GM23248 (cell line): ENCODE results near the gene FAR1. TPM values are rescaled to one million over a fixed set of nuclear protein-coding genes. Genes with fewer than 3 reads are reported as not detected.

Experiments used
- DNase-seq: peaks from one replicate; pipeline ENCODE4 v3.0.0-alpha.2; 2015
- H2AFZ ChIP-seq: fragments of 200-600 bp; sonication (generic); 2 replicates; pipeline ENCODE4 v1.6.1; 2016; ENCODE audit warnings: antibody characterized with exemption
- H3F3A ChIP-seq: fragments of 200-600 bp; sonication (generic); 2 replicates; pipeline ENCODE4 v1.6.1; 2016; ENCODE audit warnings: mild to moderate bottlenecking, antibody characterized with exemption, mixed run types; ENCODE audit not compliant: insufficient read depth
- H3K27ac ChIP-seq: fragments of 200-600 bp; sonication (generic); 2 replicates; pipeline ENCODE4 v1.5.1; 2016; ENCODE audit warnings: mild to moderate bottlenecking
- H3K27me3 ChIP-seq: fragments of 200-600 bp; sonication (generic); replicated peaks from 2 replicates; pipeline ENCODE4 v1.6.1; 2016; ENCODE audit warnings: mild to moderate bottlenecking; ENCODE audit not compliant: insufficient read depth
- H3K36me3 ChIP-seq: fragments of 200-600 bp; sonication (generic); 2 replicates; pipeline ENCODE4 v1.6.1; 2016; ENCODE audit warnings: low read depth, mild to moderate bottlenecking
- H3K4me1 ChIP-seq: fragments of 200-600 bp; sonication (generic); 2 replicates; pipeline ENCODE4 v1.6.1; 2016; ENCODE audit warnings: mild to moderate bottlenecking; ENCODE audit not compliant: insufficient read depth
- H3K4me2 ChIP-seq: fragments of 200-600 bp; sonication (generic); one replicate; pipeline ENCODE4 v1.6.1; 2016; ENCODE audit warnings: mild to moderate bottlenecking; ENCODE audit not compliant: unreplicated experiment
- H3K4me3 ChIP-seq: fragments of 200-600 bp; sonication (generic); 2 replicates; pipeline ENCODE4 v1.5.1; 2016; ENCODE audit warnings: mild to moderate bottlenecking
- H3K79me2 ChIP-seq: fragments of 200-600 bp; sonication (generic); 2 replicates; pipeline ENCODE4 v1.6.1; 2016; ENCODE audit warnings: mild to moderate bottlenecking; ENCODE audit not compliant: insufficient read depth
- H3K9ac ChIP-seq: fragments of 200-600 bp; sonication (generic); 2 replicates; pipeline ENCODE4 v1.6.1; 2016; ENCODE audit warnings: mild to moderate bottlenecking
- H3K9me2 ChIP-seq: fragments of 200-600 bp; sonication (generic); 2 replicates; pipeline ENCODE4 v1.6.1; 2016; ENCODE audit warnings: mixed run types, mild to moderate bottlenecking, moderate library complexity; ENCODE audit not compliant: insufficient read depth
- H3K9me3 ChIP-seq: fragments of 200-600 bp; sonication (generic); one replicate; pipeline ENCODE4 v1.6.1; 2017; ENCODE audit warnings: low read depth
- H4K20me1 ChIP-seq: fragments of 200-600 bp; sonication (generic); 2 replicates; pipeline ENCODE4 v1.6.0; 2016; ENCODE audit not compliant: insufficient read depth
- EZH2 ChIP-seq: fragments of 200-600 bp; sonication (generic); IDR thresholded peaks from 2 replicates; pipeline ENCODE4 v1.6.1; 2018; ENCODE audit warnings: antibody characterized with exemption, mild to moderate bottlenecking; ENCODE audit not compliant: insufficient read depth, poor library complexity, severe bottlenecking
- EZH2phosphoT487 ChIP-seq: fragments of 200-600 bp; sonication (generic); IDR thresholded peaks from 2 replicates; pipeline ENCODE4 v1.6.1; 2018; ENCODE audit warnings: antibody characterized with exemption, moderate library complexity, mild to moderate bottlenecking, low read depth; ENCODE audit not compliant: insufficient read depth
- WGBS, 2 experiments: methylation state at CpG; one replicate each; pipeline ENCODE4 v1.1.6; 2015 to 2017; ENCODE audit warnings: low lambda C conversion rate in 2 of 2, low coverage in 1 of 2; ENCODE audit errors: missing lambda C conversion rate in 2 of 2; 5-methylcytosine and 5-hydroxymethylcytosine counted together
- in situ Hi-C: fragments of 300-500 bp; cut with MboI; formaldehyde crosslinking; loops from 2 replicates; pipeline ENCODE4 v1.15.0; 2020
- polyA plus RNA-seq: library from polyadenylated mRNA; unstranded; fragments of >200 nt; fragmentation: Nextera tagmentation; extraction: Ambion mirVana; gene quantifications from 2 replicates; pipeline ENCODE4 v1.2.1, GENCODE V29; 2016
- total RNA-seq: library from RNA; depleted of rRNA; stranded (reverse); fragments of >200 nt; shearing (Covaris generic); gene quantifications from 2 replicates; pipeline ENCODE4 v1.2.3, GENCODE V29; 2014

Gene FAR1
- total and polyA plus RNA-seq, 2 experiments from 2014 or later, result 40.4 to 56.1 TPM

GRCh38 chr11:13763341-13763740 is 94.9 kb downstream of the FAR1 start:
- H3K4me3 ChIP-seq, result no peak overlapping the region
- H3K9ac ChIP-seq, result no peak overlapping the region
- H3K36me3 ChIP-seq, result no peaks in the 10 kb centered on the region
- no peaks in the 10 kb centered on the region for H3K9me2 ChIP-seq
- no peaks in the 10 kb centered on the region for H3F3A ChIP-seq
- no peaks in the 10 kb centered on the region for H3K27me3 ChIP-seq
- no peaks in the 10 kb centered on the region for H3K79me2 ChIP-seq
- WGBS, 2 experiments, result 23 to 28% methylated on average over 3 of the region's 3 CpGs
- H3K4me1 ChIP-seq, result no peaks in the 10 kb centered on the region; the same call in 1 of the 2 replicates
- H4K20me1 ChIP-seq, result no peaks in the 10 kb centered on the region
- no peak overlapping the region for H3K4me2 ChIP-seq
- no peaks in the 10 kb centered on the region for H3K9me3 ChIP-seq
- H3K27ac ChIP-seq, result no peak overlapping the region
- H2AFZ ChIP-seq, result no peak overlapping the region
- DNase-seq, result no peak
- in situ Hi-C loops, result no loop called here
- TF ChIP-seq EZH2 (no peak), EZH2phosphoT487 (no peak)

DNA sequence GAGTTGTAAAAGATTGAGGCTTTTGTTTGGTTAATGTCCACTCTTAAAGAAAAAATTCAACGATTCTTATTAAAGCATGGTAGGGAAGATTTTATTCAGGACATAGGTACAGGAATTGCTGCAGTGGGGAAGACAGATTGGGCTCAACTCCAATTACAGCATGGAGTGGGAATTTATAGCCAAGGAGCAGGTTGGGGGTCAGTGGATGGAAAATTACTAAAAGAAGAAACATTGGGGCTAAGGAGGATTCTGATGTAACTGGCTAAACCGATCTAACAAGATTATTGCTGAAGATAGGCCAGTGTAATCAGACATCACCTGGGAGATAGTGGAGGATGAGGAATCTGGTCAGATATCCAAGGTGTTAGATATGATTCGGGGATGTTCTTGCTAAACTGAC is 97.4 kb downstream of the FAR1 start:
- no peaks in the 10 kb centered on the region; the same call in 1 of the 2 replicates for H3K4me1 ChIP-seq
- in situ Hi-C loops, result no loop called here
- no peak overlapping the region for H3K9ac ChIP-seq
- H3K27me3 ChIP-seq, result no peaks in the 10 kb centered on the region
- H2AFZ ChIP-seq, result no peak overlapping the region
- no peaks in the 10 kb centered on the region for H3K9me2 ChIP-seq
- no peaks in the 10 kb centered on the region for H3K79me2 ChIP-seq
- no peaks in the 10 kb centered on the region for H3F3A ChIP-seq
- no peak for TF ChIP-seq EZH2phosphoT487
- no peak for TF ChIP-seq EZH2
- no peak for DNase-seq
- H3K36me3 ChIP-seq, result no peaks in the 10 kb centered on the region
- WGBS, 2 experiments, result 56 to 58% methylated on average over 3 of the region's 3 CpGs
- no peaks in the 10 kb centered on the region; the same call in 1 of the 2 replicates for H4K20me1 ChIP-seq
- H3K27ac ChIP-seq, result no peak overlapping the region
- no peak overlapping the region for H3K4me2 ChIP-seq
- no peaks in the 10 kb centered on the region for H3K9me3 ChIP-seq
- no peak overlapping the region for H3K4me3 ChIP-seq

DNA sequence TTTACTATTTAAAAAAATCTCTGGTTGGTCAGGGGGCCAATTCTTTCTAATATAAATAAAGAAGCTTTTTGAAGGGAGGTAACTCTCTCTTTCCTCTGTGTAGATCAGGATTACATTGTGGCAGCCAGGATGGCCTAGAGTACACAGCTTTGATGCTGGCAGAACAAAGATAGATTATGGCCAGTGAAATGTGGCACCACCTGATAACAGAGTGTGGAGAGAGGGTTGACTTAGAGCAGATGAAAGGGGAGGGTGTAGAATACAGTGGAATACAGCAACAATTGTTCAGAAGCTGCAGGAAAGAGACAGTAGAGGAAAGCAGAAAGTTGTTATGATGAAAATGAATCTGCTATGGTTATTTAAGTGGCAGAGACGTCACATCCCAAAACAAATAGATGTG is 99.0 kb downstream of the FAR1 start:
- Histone ChIP-seq H3K27ac (no peak overlapping the region), H3K27me3 (peaks cover 8% of the 10 kb centered on the region; the same call in 1 of the 2 replicates), H3K36me3 (no peaks in the 10 kb centered on the region), H3K9ac (no peak overlapping the region), H3K79me2 (no peaks in the 10 kb centered on the region), H3K4me3 (no peak overlapping the region), H3K9me3 (no peaks in the 10 kb centered on the region), H3K4me2 (no peak overlapping the region), H4K20me1 (no peaks in the 10 kb centered on the region; the same call in 1 of the 2 replicates), H3K4me1 (no peaks in the 10 kb centered on the region), H3F3A (no peaks in the 10 kb centered on the region), H3K9me2 (no peaks in the 10 kb centered on the region), H2AFZ (no peak overlapping the region)
- WGBS, 2 experiments, result 16 to 40% methylated on average over 1 of the region's 1 CpG
- in situ Hi-C loops, result no loop called here
- DNase-seq, result no peak
- TF ChIP-seq EZH2 (no peak), EZH2phosphoT487 (no peak)

- no peaks in the 10 kb centered on the region for H3K79me2 ChIP-seq
- 43 to 44% methylated on average over 2 of the region's 2 CpGs for WGBS, 2 experiments
- H3K9me2 ChIP-seq, result no peaks in the 10 kb centered on the region
- H4K20me1 ChIP-seq, result no peaks in the 10 kb centered on the region; the same call in 1 of the 2 replicates
- no peak overlapping the region for H2AFZ ChIP-seq
- H3K36me3 ChIP-seq, result no peaks in the 10 kb centered on the region
- no peak overlapping the region for H3K27ac ChIP-seq
- no peaks in the 10 kb centered on the region for H3K4me1 ChIP-seq
- no peak for TF ChIP-seq EZH2phosphoT487
- no peak for TF ChIP-seq EZH2
- DNase-seq, result no peak
- no peaks in the 10 kb centered on the region for H3K9me3 ChIP-seq
- peaks cover 12% of the 10 kb centered on the region; the same call in 1 of the 2 replicates for H3K27me3 ChIP-seq
- no peak overlapping the region for H3K4me2 ChIP-seq
- H3K9ac ChIP-seq, result no peak overlapping the region
- H3F3A ChIP-seq, result no peaks in the 10 kb centered on the region
- in situ Hi-C loops, result no loop called here
- H3K4me3 ChIP-seq, result no peak overlapping the region
Measured at GRCh38 chr11:13769188-13769587, 100.7 kb downstream of the FAR1 start.

DNA sequence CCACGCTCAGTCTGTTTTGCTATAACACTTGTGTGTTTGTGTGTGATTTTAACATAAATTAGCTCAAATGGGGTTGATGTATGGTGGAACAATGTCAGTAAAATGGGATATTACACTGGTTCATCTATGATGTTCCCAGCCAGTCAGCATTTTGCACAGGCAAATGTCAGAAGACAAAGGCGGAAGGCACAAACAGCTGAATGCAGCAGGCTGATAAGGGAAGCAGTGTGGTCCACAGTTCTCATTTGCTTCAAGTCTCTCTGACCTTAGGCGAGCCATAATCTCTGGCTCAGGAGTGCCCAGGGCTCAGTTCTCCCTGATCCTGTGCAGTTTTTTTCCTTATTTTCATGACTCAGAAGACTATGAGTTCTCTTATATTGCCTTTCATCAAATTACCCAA is 102.7 kb downstream of the FAR1 start:
- Histone ChIP-seq H3K79me2 (no peaks in the 10 kb centered on the region), H3K4me3 (no peak overlapping the region), H3K4me2 (no peak overlapping the region), H4K20me1 (no peaks in the 10 kb centered on the region; the same call in 1 of the 2 replicates), H3K36me3 (no peaks in the 10 kb centered on the region), H3K27me3 (peaks cover 12% of the 10 kb centered on the region; the same call in 1 of the 2 replicates), H3K4me1 (no peaks in the 10 kb centered on the region), H3K9me3 (no peaks in the 10 kb centered on the region), H3K9me2 (no peaks in the 10 kb centered on the region), H3K27ac (no peak overlapping the region), H3K9ac (no peak overlapping the region), H3F3A (no peaks in the 10 kb centered on the region), H2AFZ (no peak overlapping the region)
- WGBS, 2 experiments, result 47 to 58% methylated on average over 3 of the region's 3 CpGs
- in situ Hi-C loops, result no loop called here
- TF ChIP-seq EZH2phosphoT487 (no peak), EZH2 (no peak)
- DNase-seq, result no peak
